Stimulated activated CD8-positive, alpha-beta memory T cell treated with anti-CD3 and anti-CD28 coated beads, Interleukin-15, amount 100 ng/mL, for 4 hours (primary cell): Measurements from ENCODE around the gene HCAR3.
"Not testable (repeated sequence)": the region's sequence is repeated elsewhere in the genome, so short reads cannot be mapped to it uniquely, and the experiment has no call there.

Experiments
- DNase-seq, 2 donors: peaks; one replicate each; pipeline ENCODE4 v3.0.0-alpha.2; 2020; ENCODE audit warnings: low read depth in 2 of 2

The HCAR3 gene

GRCh38 chr12:122716658-122717057 is at the start of gene HCAR3:
Gene HCAR3, minus strand, starts transcription at chr12:122716811. Its CDS starts 74 bp downstream, at chr12:122716737.
- DNase-seq = not testable (repeated sequence)

- DNase-seq = no peak
These were observed 41.0 kb upstream of the HCAR3 start for GRCh38 chr12:122757568-122757967.

GRCh38 chr12:122754790-122755189 is 38.2 kb upstream of the HCAR3 start:
- no peak for DNase-seq

GRCh38 chr12:122753319-122753650 is 36.7 kb upstream of the HCAR3 start:
- no peak for DNase-seq

- peak; percentile 98 for DNase-seq
These were observed 36.1 kb upstream of the HCAR3 start, which contains the start of gene DENR for GRCh38 chr12:122752464-122753318. Gene DENR, plus strand, starts transcription at chr12:122752824. Its CDS starts 878 bp downstream, at chr12:122753702.

- DNase-seq = not testable (repeated sequence)
These were observed 34.3 kb upstream of the HCAR3 start for GRCh38 chr12:122750781-122751515.

GRCh38 chr12:122749569-122750332 is 33.1 kb upstream of the HCAR3 start:
- DNase-seq = no peak

- no peak for DNase-seq
These were observed 30.9 kb upstream of the HCAR3 start for GRCh38 chr12:122747224-122748135.

GRCh38 chr12:122743895-122744525 is 27.4 kb upstream of the HCAR3 start:
- no peak for DNase-seq

GRCh38 chr12:122740351-122740750 is 23.7 kb upstream of the HCAR3 start:
- no peak for DNase-seq

- DNase-seq = no peak
These were observed 22.0 kb upstream of the HCAR3 start for GRCh38 chr12:122738571-122738970.

- no peak for DNase-seq
These were observed 16.0 kb upstream of the HCAR3 start for GRCh38 chr12:122732611-122733010.

GRCh38 chr12:122732170-122732569 is 15.6 kb upstream of the HCAR3 start:
- peak in 1 of 2 donors; percentile 32 for DNase-seq

- peak in 1 of 2 donors; percentile 34 for DNase-seq
These were observed 13.8 kb upstream of the HCAR3 start, which contains the start of gene HCAR1 for GRCh38 chr12:122730215-122731014. Gene HCAR1, minus strand, starts transcription at chr12:122730844. Its CDS starts 505 bp downstream, at chr12:122730339.

- DNase-seq = no peak
These were observed 13.1 kb upstream of the HCAR3 start for GRCh38 chr12:122729583-122730214.

- peak in 1 of 2 donors; percentile 23 for DNase-seq
These were observed 9.5 kb upstream of the HCAR3 start for GRCh38 chr12:122726080-122726558.

GRCh38 chr12:122725452-122726079 is 9.0 kb upstream of the HCAR3 start:
- DNase-seq = no peak

GRCh38 chr12:122724641-122725243 is 8.1 kb upstream of the HCAR3 start:
- DNase-seq = no peak
